ENCODE measurements around the gene HTR3C.
"Not testable (repeated sequence)": the region's sequence is repeated elsewhere in the genome, so short reads cannot be mapped to it uniquely, and the experiment has no call there.

- TF ChIP-seq ZNF274 (IDR thresholded peaks at IDR 0.05; ENCODE audit: low read depth, low read length); SUZ12 (IDR thresholded peaks at IDR 0.05; ENCODE audit: extremely low read depth, insufficient read depth, insufficient read length): not testable (repeated sequence)
Observed at GRCh38 chr3:184038307-184038706, 14.5 kb upstream of the HTR3C start.

All from NT2/D1 (cell line).